ENCODE results near the gene DMAP1.
"Not testable (repeated sequence)": the region's sequence is repeated elsewhere in the genome, so short reads cannot be mapped to it uniquely, and the experiment has no call there.

Gene DMAP1

GRCh38 chr1:44200336-44200735, 12.9 kb upstream of the DMAP1 start:
- no peaks in the 10 kb centered on the region for H3K79me2 ChIP-seq (ENCODE audit: low read length)
- H3K36me3 ChIP-seq (replicated peaks; ENCODE audit: low read depth, low read length), result no peaks in the 10 kb centered on the region
- H4K20me1 ChIP-seq (ENCODE audit: insufficient read depth, low read length), result no peaks in the 10 kb centered on the region
- H3K27ac ChIP-seq (ENCODE audit: low read length), result no peak overlapping the region
- H3K4me1 ChIP-seq (ENCODE audit: low read length), result no peaks in the 10 kb centered on the region
- H3K27me3 ChIP-seq (ENCODE audit: low read depth, low read length), result no peaks in the 10 kb centered on the region
- no peak for TF ChIP-seq EZH2phosphoT487 (IDR thresholded peaks at IDR 0.05; ENCODE audit: low read depth)
- TF ChIP-seq CTCF (IDR thresholded peaks at IDR 0.05; ENCODE audit: low read depth, low read length), result no peak
- no peaks in the 10 kb centered on the region for H3K9me3 ChIP-seq (ENCODE audit: insufficient read depth, low read length)
- no peak overlapping the region for H3K4me2 ChIP-seq (ENCODE audit: low read length)
- H3K9ac ChIP-seq (ENCODE audit: low read length), result no peak overlapping the region
- H3K4me3 ChIP-seq (ENCODE audit: low read length), result no peak overlapping the region
- no peak overlapping the region for H2AFZ ChIP-seq (ENCODE audit: low read depth, low read length)

DNA sequence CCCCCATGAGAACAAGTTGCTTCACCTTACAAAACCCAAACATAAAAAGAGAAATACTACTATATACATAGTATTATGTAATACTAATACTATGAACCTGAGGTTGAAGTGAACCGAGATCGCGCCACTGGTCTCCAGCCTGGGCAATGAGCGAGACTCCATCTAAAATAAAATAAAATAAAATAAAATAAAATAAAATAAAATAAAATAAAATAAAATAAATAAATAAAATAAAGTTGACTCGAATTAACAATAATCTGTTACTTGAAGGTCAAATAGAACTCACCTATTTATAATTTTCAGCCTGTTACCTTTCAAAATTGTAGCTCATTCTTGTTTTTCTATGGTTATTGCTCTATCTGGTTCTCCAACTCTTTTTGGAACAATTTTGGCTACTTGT, 6.7 kb upstream of the DMAP1 start:
- not testable (repeated sequence) for H3K4me2 ChIP-seq (ENCODE audit: low read length); H3K4me1 ChIP-seq (ENCODE audit: low read length); H3K4me3 ChIP-seq (ENCODE audit: low read length); H3K36me3 ChIP-seq (replicated peaks; ENCODE audit: low read depth, low read length); H4K20me1 ChIP-seq (ENCODE audit: insufficient read depth, low read length); H2AFZ ChIP-seq (ENCODE audit: low read depth, low read length); H3K79me2 ChIP-seq (ENCODE audit: low read length); H3K27ac ChIP-seq (ENCODE audit: low read length); H3K27me3 ChIP-seq (ENCODE audit: low read depth, low read length); H3K9me3 ChIP-seq (ENCODE audit: insufficient read depth, low read length); H3K9ac ChIP-seq (ENCODE audit: low read length)

DNA sequence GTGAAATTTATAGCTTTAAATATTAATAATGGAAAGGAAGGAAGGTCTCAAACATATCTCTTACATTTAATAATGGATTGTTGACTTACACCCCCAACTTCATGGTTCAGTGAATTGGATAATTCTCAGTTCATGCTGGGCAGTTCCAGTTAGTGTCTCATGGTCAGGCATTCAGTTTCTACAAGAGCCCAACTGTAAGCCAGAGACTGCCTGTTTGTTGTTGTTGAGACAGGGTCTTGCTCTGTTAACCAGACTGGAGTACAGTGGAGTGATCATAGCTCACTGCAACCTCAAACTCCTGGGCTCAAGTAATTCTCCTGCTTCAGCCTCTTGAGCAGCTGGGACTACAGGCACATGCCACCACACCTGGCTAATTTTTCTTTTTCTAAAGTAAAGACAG, 5.0 kb upstream of the DMAP1 start:
- no peak overlapping the region for H3K4me3 ChIP-seq (ENCODE audit: low read length)
- H3K36me3 ChIP-seq (replicated peaks; ENCODE audit: low read depth, low read length), result no peaks in the 10 kb centered on the region

GRCh38 chr1:44210595-44210994, 2.7 kb upstream of the DMAP1 start:
- no peak overlapping the region for H3K4me3 ChIP-seq (ENCODE audit: low read length)
- no peak for TF ChIP-seq CTCF (IDR thresholded peaks at IDR 0.05; ENCODE audit: low read depth, low read length)
- TF ChIP-seq EZH2phosphoT487 (IDR thresholded peaks at IDR 0.05; ENCODE audit: low read depth), result no peak
- no peaks in the 10 kb centered on the region for H4K20me1 ChIP-seq (ENCODE audit: insufficient read depth, low read length)
- no peak overlapping the region for H3K27ac ChIP-seq (ENCODE audit: low read length)
- no peaks in the 10 kb centered on the region for H3K9me3 ChIP-seq (ENCODE audit: insufficient read depth, low read length)
- no peak overlapping the region for H3K9ac ChIP-seq (ENCODE audit: low read length)
- no peak overlapping the region for H2AFZ ChIP-seq (ENCODE audit: low read depth, low read length)
- no peaks in the 10 kb centered on the region for H3K36me3 ChIP-seq (replicated peaks; ENCODE audit: low read depth, low read length)
- peaks cover 12% of the 10 kb centered on the region for H3K4me1 ChIP-seq (ENCODE audit: low read length)
- H3K4me2 ChIP-seq (ENCODE audit: low read length), result no peak overlapping the region
- peaks cover 10% of the 10 kb centered on the region for H3K79me2 ChIP-seq (ENCODE audit: low read length)
- no peaks in the 10 kb centered on the region for H3K27me3 ChIP-seq (ENCODE audit: low read depth, low read length)

More for the DNA sequence above, 5.0 kb upstream of the DMAP1 start:
- TF ChIP-seq EZH2phosphoT487 (IDR thresholded peaks at IDR 0.05; ENCODE audit: low read depth) (no peak), CTCF (IDR thresholded peaks at IDR 0.05; ENCODE audit: low read depth, low read length) (no peak)
- no peak overlapping the region for H3K27ac ChIP-seq (ENCODE audit: low read length)
- H3K4me1 ChIP-seq (ENCODE audit: low read length), result peaks cover 7% of the 10 kb centered on the region
- H4K20me1 ChIP-seq (ENCODE audit: insufficient read depth, low read length), result no peaks in the 10 kb centered on the region
- H3K9me3 ChIP-seq (ENCODE audit: insufficient read depth, low read length), result no peaks in the 10 kb centered on the region
- no peaks in the 10 kb centered on the region for H3K79me2 ChIP-seq (ENCODE audit: low read length)
- no peak overlapping the region for H2AFZ ChIP-seq (ENCODE audit: low read depth, low read length)
- H3K4me2 ChIP-seq (ENCODE audit: low read length), result no peak overlapping the region
- no peaks in the 10 kb centered on the region for H3K27me3 ChIP-seq (ENCODE audit: low read depth, low read length)
- H3K9ac ChIP-seq (ENCODE audit: low read length), result no peak overlapping the region

All from OCI-LY3 (cell line).